CD14-positive monocyte (primary cell): Measurements from ENCODE around the gene MPL. TPM values are rescaled to one million over a fixed set of nuclear protein-coding genes. Genes with fewer than 3 reads are reported as not detected.
A peak's percentile ranks its signal among the peaks of the same experiment; 100 is the strongest.

ENCODE experiments used
- DNase-seq, 3 donors: peaks; one replicate each; pipeline ENCODE4 v3.0.0-alpha.2; 2011 to 2022
- H2AFZ ChIP-seq: 2 replicates; pipeline ENCODE4 v1.6.0; 2012; ENCODE audit warnings: mild to moderate bottlenecking, low read depth, low read length, inconsistent platforms; ENCODE audit not compliant: insufficient read depth, poor library complexity, severe bottlenecking
- H3K27ac ChIP-seq, 2 donors: 1 replicate in 1 of 2; 2 replicates in 1 of 2; pipeline ENCODE4 v1.5.1; 2012 to 2013; ENCODE audit warnings: low read length in 2 of 2, control low read depth in 1 of 2, inconsistent platforms in 1 of 2, low read depth in 1 of 2, mild to moderate bottlenecking in 1 of 2
- H3K27me3 ChIP-seq, 2 donors: one replicate each; pipeline versions ENCODE4 v1.6.0 to v1.6.1; 2011 to 2013; ENCODE audit warnings: low read length in 2 of 2; ENCODE audit not compliant: control insufficient read depth in 2 of 2, insufficient read depth in 2 of 2
- H3K36me3 ChIP-seq, 2 donors: replicated peaks in 1 of 2; 1 replicate in 1 of 2; 2 replicates in 1 of 2; pipeline versions ENCODE4 v1.5.1 to v1.6.1; 2012 to 2013; ENCODE audit warnings: low read length in 2 of 2, control low read depth in 1 of 2, inconsistent platforms in 1 of 2, mild to moderate bottlenecking in 1 of 2; ENCODE audit not compliant: insufficient read depth in 2 of 2, control insufficient read depth in 1 of 2
- H3K4me1 ChIP-seq, 2 donors: 1 replicate in 1 of 2; 2 replicates in 1 of 2; pipeline versions ENCODE4 v1.5.1 to v1.6.1; 2012 to 2013; ENCODE audit warnings: low read length in 2 of 2, control low read depth in 1 of 2, inconsistent platforms in 1 of 2, mild to moderate bottlenecking in 1 of 2, moderate library complexity in 1 of 2; ENCODE audit not compliant: insufficient read depth in 2 of 2, control insufficient read depth in 1 of 2
- H3K4me2 ChIP-seq: replicated peaks from 2 replicates; pipeline ENCODE3; 2012; ENCODE audit warnings: low read length, moderate library complexity, mild to moderate bottlenecking; ENCODE audit not compliant: poor library complexity, severe bottlenecking; ENCODE audit errors: extremely low read depth
- H3K4me3 ChIP-seq, 3 experiments: fragments of 200-600 bp in 1 of 3; sonication (generic) in 1 of 3; replicated peaks in 1 of 3; 1 replicate in 2 of 3; 2 replicates in 1 of 3; pipeline ENCODE4 v1.5.1; 2011 to 2013; ENCODE audit warnings: low read length in 3 of 3, mild to moderate bottlenecking in 3 of 3, control low read depth in 2 of 3, low read depth in 2 of 3, inconsistent platforms in 1 of 3, moderate library complexity in 1 of 3
- H3K79me2 ChIP-seq: 2 replicates; pipeline ENCODE4 v1.6.0; 2012; ENCODE audit warnings: mild to moderate bottlenecking, control low read depth, inconsistent platforms, low read length, moderate library complexity; ENCODE audit not compliant: insufficient read depth
- H3K9ac ChIP-seq: 2 replicates; pipeline ENCODE4 v1.6.0; 2017; ENCODE audit warnings: low read length, mild to moderate bottlenecking; ENCODE audit not compliant: insufficient read depth, poor library complexity, severe bottlenecking
- H3K9me3 ChIP-seq, 2 donors: replicated peaks in 1 of 2; 1 replicate in 1 of 2; 2 replicates in 1 of 2; pipeline versions ENCODE4 v1.5.1 to v1.6.1; 2012 to 2013; ENCODE audit warnings: low read length in 2 of 2, control low read depth in 1 of 2; ENCODE audit not compliant: control insufficient read depth in 1 of 2, insufficient read depth in 1 of 2
- H4K20me1 ChIP-seq: 2 replicates; pipeline ENCODE4 v1.6.0; 2012; ENCODE audit warnings: mild to moderate bottlenecking, low read length, control low read depth, moderate library complexity; ENCODE audit not compliant: insufficient read depth
- H3K27ac Mint-ChIP-seq, 7 donors: one replicate each; pipeline ENCODE4 v1.8.0; 2020; ENCODE audit warnings: mild to moderate bottlenecking in 7 of 7, mixed read lengths in 7 of 7, moderate library complexity in 6 of 7, inconsistent platforms in 2 of 7
- H3K27me3 Mint-ChIP-seq, 3 donors: one replicate each; pipeline ENCODE4 v1.8.0; 2021 to 2022; ENCODE audit warnings: low read depth in 3 of 3, mild to moderate bottlenecking in 3 of 3, mixed read lengths in 3 of 3, moderate library complexity in 3 of 3, inconsistent platforms in 1 of 3
- H3K36me3 Mint-ChIP-seq, 2 donors: one replicate each; pipeline ENCODE4 v1.8.0; 2020; ENCODE audit warnings: mixed read lengths in 2 of 2, inconsistent platforms in 1 of 2, mild to moderate bottlenecking in 1 of 2
- H3K4me1 Mint-ChIP-seq: one replicate; pipeline ENCODE4 v1.8.0; 2020; ENCODE audit warnings: mild to moderate bottlenecking, mixed read lengths
- H3K4me3 Mint-ChIP-seq, 2 donors: one replicate each; pipeline ENCODE4 v1.8.0; 2020; ENCODE audit warnings: mild to moderate bottlenecking in 2 of 2, mixed read lengths in 2 of 2, moderate library complexity in 1 of 2
- H3K9me3 Mint-ChIP-seq, 7 donors: one replicate each; pipeline ENCODE4 v1.8.0; 2020 to 2022; ENCODE audit warnings: mixed read lengths in 7 of 7, mild to moderate bottlenecking in 6 of 7, moderate library complexity in 6 of 7, inconsistent platforms in 2 of 7
- CTCF ChIP-seq: fragments of 200-600 bp; IDR thresholded peaks from one replicate; pipeline ENCODE4 v1.8.0; 2022; ENCODE audit warnings: antibody characterized with exemption, mild to moderate bottlenecking
- WGBS: methylation state at CpG from one replicate; pipeline ENCODE4 v1.1.5; 2013; ENCODE audit warnings: missing lambda C conversion rate; ENCODE audit not compliant: insufficient coverage; 5-methylcytosine and 5-hydroxymethylcytosine counted together
- intact Hi-C, 2 donors: fragments of 100-400 bp; cut with micrococcal nuclease; formaldehyde crosslinking; loops; one replicate each; pipeline versions ENCODE4 v1.15.0 to v1.15.1; 2023
- polyA plus RNA-seq, 3 donors: library from polyadenylated mRNA; depleted of rRNA in 1 of 3; unstranded in 2 of 3; stranded (reverse) in 1 of 3; fragments of 300-500 nt in 2 of 3; fragments of >200 nt in 1 of 3; fragmentation: Illumina TruSeq in 2 of 3; gene quantifications; 1 replicate in 2 of 3; 2 replicates in 1 of 3; pipeline ENCODE4 v1.2.3, GENCODE V29; 2012 to 2021

MPL gene
- polyA plus RNA-seq, 3 donors = not detected

- Mint-ChIP-seq H3K27ac (peak overlapping the region in 1 of 7 donors; percentile 13), H3K9me3 (no peaks in the 10 kb centered on the region), H3K4me1 (peaks cover 15% of the 10 kb centered on the region), H3K4me3 (no peak overlapping the region), H3K36me3 (no peaks in the 10 kb centered on the region), H3K27me3 (peaks cover 0 to 4% (median 3%) of the 10 kb centered on the region in 3 donors)
- no peak for TF ChIP-seq CTCF
- intact Hi-C loops = no loop called here
- Histone ChIP-seq H3K79me2 (no peaks in the 10 kb centered on the region), H3K27ac (no peak overlapping the region), H3K4me2 (no peak overlapping the region), H3K4me1 (peaks cover 12 to 15% of the 10 kb centered on the region in 2 donors), H3K9me3 (no peaks in the 10 kb centered on the region), H3K9ac (no peak overlapping the region), H3K27me3 (no peaks in the 10 kb centered on the region), H3K36me3 (no peaks in the 10 kb centered on the region), H2AFZ (no peak overlapping the region), H4K20me1 (no peaks in the 10 kb centered on the region), H3K4me3 (no peak overlapping the region)
- DNase-seq = no peak
- WGBS = 72% methylated on average over 7 of the region's 7 CpGs
Measured at GRCh38 chr1:43334453-43335205, 3.0 kb upstream of the MPL start.

GRCh38 chr1:43338001-43338400 lies 383 bp downstream of the MPL start:
- Histone ChIP-seq H3K4me3 (no peak overlapping the region), H3K4me2 (no peak overlapping the region), H3K27ac (no peak overlapping the region), H3K27me3 (no peaks in the 10 kb centered on the region), H2AFZ (no peak overlapping the region), H3K9ac (no peak overlapping the region), H3K9me3 (no peaks in the 10 kb centered on the region), H3K4me1 (no peaks in the 10 kb centered on the region), H4K20me1 (no peaks in the 10 kb centered on the region), H3K36me3 (no peaks in the 10 kb centered on the region), H3K79me2 (no peaks in the 10 kb centered on the region)
- TF ChIP-seq CTCF = no peak
- no peak overlapping the region for H3K27ac Mint-ChIP-seq
- peaks cover 0 to 4% (median 0%) of the 10 kb centered on the region in 3 donors for H3K27me3 Mint-ChIP-seq
- intact Hi-C loops = no loop called here
- peaks cover 0 to 2% (median 0%) of the 10 kb centered on the region in 7 donors for H3K9me3 Mint-ChIP-seq
- H3K36me3 Mint-ChIP-seq = no peaks in the 10 kb centered on the region
- WGBS = 21% methylated on average over 2 of the region's 5 CpGs
- DNase-seq = no peak
- H3K4me1 Mint-ChIP-seq = peaks cover 3% of the 10 kb centered on the region
- no peak overlapping the region for H3K4me3 Mint-ChIP-seq
